GM12878 (cell line): ENCODE measurements around the gene KIF22.

Source experiments
- CHD1 ChIP-seq: IDR thresholded peaks from 2 replicates; pipeline ENCODE4 v1.6.1; 2012; ENCODE audit warnings: low read depth, low read length, improper control_type of control experiment
- CTCF ChIP-seq, 3 experiments: IDR thresholded peaks in 2 of 3; conservative IDR thresholded peaks in 1 of 3; 2 replicates each; pipeline ENCODE4 v1.5.1; 2011; ENCODE audit warnings: low read depth in 3 of 3, low read length in 3 of 3, mild to moderate bottlenecking in 3 of 3, control low read depth in 2 of 3, moderate library complexity in 2 of 3, inconsistent platforms in 1 of 3, mixed read lengths in 1 of 3; ENCODE audit not compliant: control insufficient read depth in 2 of 3, insufficient read depth in 1 of 3; ENCODE audit errors: extremely low read depth in 1 of 3
- EP300 ChIP-seq, 2 experiments: fragments of 150-350 bp in 1 of 2; IDR thresholded peaks; 2 replicates each; pipeline ENCODE4 v1.6.1; 2011 to 2012; ENCODE audit warnings: low read depth in 2 of 2, low read length in 2 of 2, borderline replicate concordance in 1 of 2, improper control_type of control experiment in 1 of 2, inconsistent platforms in 1 of 2; ENCODE audit not compliant: control insufficient read depth in 1 of 2
- FOS ChIP-seq: IDR thresholded peaks from 3 replicates; pipeline ENCODE4 v1.6.1; 2011; ENCODE audit warnings: borderline replicate concordance; ENCODE audit not compliant: insufficient read length; ENCODE audit errors: extremely low read depth
- FOXK2 ChIP-seq: fragments of 450-650 bp; IDR thresholded peaks from 2 replicates; pipeline ENCODE4 v1.6.1; 2017; ENCODE audit warnings: mild to moderate bottlenecking, moderate library complexity
- NFXL1 ChIP-seq: fragments of 450-650 bp; IDR thresholded peaks from 2 replicates; pipeline ENCODE4 v1.6.1; 2017; ENCODE audit warnings: antibody characterized with exemption, mild to moderate bottlenecking, borderline replicate concordance
- NR2C2 ChIP-seq: IDR thresholded peaks from 2 replicates; pipeline ENCODE4 v1.6.1; 2011; ENCODE audit warnings: borderline replicate concordance, low read depth; ENCODE audit not compliant: control insufficient read depth, insufficient read length
- NR2F1 ChIP-seq: fragments of 450-650 bp; conservative IDR thresholded peaks from 2 replicates; pipeline ENCODE4 v1.6.1; 2017; ENCODE audit warnings: mild to moderate bottlenecking
- REST ChIP-seq: IDR thresholded peaks from 2 replicates; pipeline ENCODE4 v1.6.1; 2012; ENCODE audit warnings: mild to moderate bottlenecking, low read depth, low read length
- SPI1 ChIP-seq: IDR thresholded peaks from 2 replicates; pipeline ENCODE4 v1.6.1; 2011; ENCODE audit warnings: low read depth, mild to moderate bottlenecking, low read length, moderate library complexity, borderline replicate concordance; ENCODE audit not compliant: insufficient read depth
- STAT1 ChIP-seq: fragments of 450-650 bp; conservative IDR thresholded peaks from 2 replicates; pipeline ENCODE4 v1.6.1; 2014; ENCODE audit warnings: antibody characterized with exemption, mild to moderate bottlenecking
- ZZZ3 ChIP-seq: IDR thresholded peaks from 2 replicates; pipeline ENCODE4 v1.6.1; 2011; ENCODE audit warnings: low read depth; ENCODE audit not compliant: control insufficient read depth, insufficient read length

GRCh38 chr16:29766571-29766970 is 24.0 kb upstream of the KIF22 start:
- no peak for TF ChIP-seq SPI1
- TF ChIP-seq STAT1 = no peak
- no peak for TF ChIP-seq FOS
- TF ChIP-seq NR2C2 = no peak
- TF ChIP-seq REST = no peak
- TF ChIP-seq FOXK2 = no peak
- TF ChIP-seq CHD1 = no peak
- no peak for TF ChIP-seq ZZZ3
- TF ChIP-seq CTCF (IDR thresholded peaks at IDR 0.05 in 2 of 3, conservative IDR thresholded peaks at IDR 0.05 in 1 of 3; ENCODE audit: control insufficient read depth in 2 of 3, extremely low read depth in 1 of 3, insufficient read depth in 1 of 3, low read depth in 3 of 3, low read length in 3 of 3) = no peak
- TF ChIP-seq NR2F1 = no peak
- TF ChIP-seq EP300 (IDR thresholded peaks at IDR 0.05; ENCODE audit: borderline replicate concordance in 1 of 2, control insufficient read depth in 1 of 2, low read depth in 2 of 2, low read length in 2 of 2) = no peak
- TF ChIP-seq NFXL1 = no peak
